ENCODE measurements around the gene GPRC5D. TPM values are rescaled to one million over a fixed set of nuclear protein-coding genes. Genes with fewer than 3 reads are reported as not detected.

GPRC5D gene
- total RNA-seq, 3 donors from 2014 or later, result not detected

DNA sequence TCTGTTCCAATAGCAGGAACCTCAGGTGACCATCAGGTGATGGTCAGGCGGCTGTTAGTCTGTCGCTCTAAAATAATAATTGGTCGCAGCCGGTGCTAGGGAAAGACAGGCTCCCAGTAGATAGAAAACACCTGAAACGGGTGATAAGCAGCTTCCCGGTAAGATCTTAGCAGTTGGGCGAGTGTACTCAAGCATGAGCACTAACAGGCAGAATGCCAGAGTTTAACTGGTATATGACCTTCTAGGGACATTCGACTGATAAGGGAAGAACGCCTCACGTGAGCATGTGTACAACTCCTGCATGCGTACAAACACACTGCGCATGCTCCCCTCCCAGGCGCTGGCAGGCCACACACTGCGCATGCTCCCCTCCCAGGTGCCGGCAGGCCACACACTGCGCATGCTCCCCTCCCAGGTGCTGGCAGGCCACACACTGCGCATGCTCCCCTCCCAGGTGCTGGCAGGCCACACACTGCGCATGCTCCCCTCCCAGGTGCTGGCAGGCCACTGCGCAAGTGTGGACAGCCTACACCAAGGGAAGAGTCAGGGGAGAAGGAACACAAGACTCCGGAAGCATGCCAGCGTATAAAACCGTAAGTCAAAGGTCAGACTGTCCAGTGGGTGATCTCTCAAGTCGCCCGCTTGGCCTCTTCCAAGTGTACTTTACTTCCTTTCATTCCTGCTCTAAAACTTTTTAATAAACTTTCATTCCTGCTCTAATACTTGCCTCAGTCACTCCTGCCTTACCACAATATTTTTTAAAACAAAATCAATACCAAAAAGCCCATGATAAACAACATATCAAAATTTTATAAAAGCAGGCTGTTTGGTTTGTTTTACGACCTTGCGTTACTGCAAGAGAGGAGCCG, 24.5 kb downstream of the GPRC5D start:
- Histone ChIP-seq H3K9me3 (no peaks in the 10 kb centered on the region), H3K4me3 (no peak overlapping the region), H3K36me3 (ENCODE audit: low read depth) (no peaks in the 10 kb centered on the region), H3K4me1 (ENCODE audit: low read depth) (no peaks in the 10 kb centered on the region)
- no peak for TF ChIP-seq CTCF (IDR thresholded peaks at IDR 0.05)
- intact Hi-C loops (cut with DNase I, micrococcal nuclease), result no loop called here
- ATAC-seq (peak; percentile 91), DNase-seq (peak; percentile 87 to 94 (median 93))

DNA sequence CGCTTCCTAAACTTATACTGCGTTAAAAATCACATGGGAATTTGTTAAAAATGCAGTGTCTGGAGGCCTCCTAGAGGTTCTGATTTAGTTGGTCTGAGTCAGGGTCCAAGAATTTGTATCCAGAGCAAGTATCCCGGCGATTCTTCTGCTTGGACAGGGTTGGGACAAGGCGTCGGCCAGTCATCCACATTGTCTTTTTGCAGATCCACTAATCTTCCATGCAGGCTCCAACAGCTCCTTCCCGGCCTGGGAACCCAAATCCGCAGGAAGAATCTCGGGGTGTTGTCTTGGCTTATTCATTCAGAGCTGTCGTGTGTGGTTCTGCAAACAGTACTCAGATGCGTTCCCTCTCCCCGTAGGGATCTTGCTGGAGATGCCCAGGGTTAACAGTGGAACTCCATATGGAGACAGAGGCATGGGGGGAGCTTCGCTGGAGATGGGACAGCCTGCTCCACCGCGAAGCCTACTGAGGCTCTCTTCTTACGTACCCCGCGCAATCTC, 25.3 kb downstream of the GPRC5D start:
- no peaks in the 10 kb centered on the region for H3K4me1 ChIP-seq (ENCODE audit: low read depth)
- no peaks in the 10 kb centered on the region for H3K9me3 ChIP-seq
- H3K4me3 ChIP-seq, result no peak overlapping the region
- DNase-seq, result no peak
- TF ChIP-seq CTCF (IDR thresholded peaks at IDR 0.05), result no peak
- ATAC-seq, result no peak
- intact Hi-C loops (cut with DNase I, micrococcal nuclease), result no loop called here
- no peaks in the 10 kb centered on the region for H3K36me3 ChIP-seq (ENCODE audit: low read depth)

DNA sequence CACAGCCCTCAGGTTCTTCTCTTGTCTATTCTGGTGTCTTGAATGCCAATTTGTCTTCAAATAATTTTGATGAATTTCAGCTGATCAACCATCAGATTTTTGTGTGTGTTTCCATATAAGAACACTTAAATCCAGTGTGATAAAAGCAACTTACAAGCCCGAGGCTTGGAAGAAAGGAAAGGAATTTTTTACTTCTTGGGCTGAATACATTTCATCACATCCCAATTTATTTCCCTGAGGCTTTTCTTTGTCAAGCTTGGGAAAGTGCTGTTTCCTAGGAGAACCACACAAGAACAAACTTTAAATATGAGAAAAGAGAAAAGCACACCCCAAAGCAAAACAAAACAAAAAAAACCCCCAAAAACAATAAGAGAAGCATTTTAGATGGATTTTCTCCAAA, 26.6 kb downstream of the GPRC5D start:
- DNase-seq (no peak), ATAC-seq (no peak)
- TF ChIP-seq CTCF (IDR thresholded peaks at IDR 0.05), result no peak
- H3K36me3 ChIP-seq (ENCODE audit: low read depth), result no peaks in the 10 kb centered on the region
- no peaks in the 10 kb centered on the region for H3K9me3 ChIP-seq
- intact Hi-C loops (cut with DNase I, micrococcal nuclease), result no loop called here
- H3K4me3 ChIP-seq, result no peak overlapping the region
- no peaks in the 10 kb centered on the region for H3K4me1 ChIP-seq (ENCODE audit: low read depth)

- ATAC-seq, result no peak
- no peaks in the 10 kb centered on the region for H3K4me1 ChIP-seq (ENCODE audit: low read depth)
- TF ChIP-seq CTCF (IDR thresholded peaks at IDR 0.05), result no peak
- no peak overlapping the region for H3K4me3 ChIP-seq
- H3K36me3 ChIP-seq (ENCODE audit: low read depth), result no peaks in the 10 kb centered on the region
- intact Hi-C loops (cut with DNase I, micrococcal nuclease), result no loop called here
- H3K9me3 ChIP-seq, result no peaks in the 10 kb centered on the region
- DNase-seq, result no peak
Measured at GRCh38 chr12:12924169-12924568, 27.8 kb downstream of the GPRC5D start.

GRCh38 chr12:12922978-12923377, 29.0 kb downstream of the GPRC5D start:
- Histone ChIP-seq H3K9me3 (no peaks in the 10 kb centered on the region), H3K4me3 (no peak overlapping the region), H3K4me1 (ENCODE audit: low read depth) (no peaks in the 10 kb centered on the region), H3K36me3 (ENCODE audit: low read depth) (no peaks in the 10 kb centered on the region)
- no peak for TF ChIP-seq CTCF (IDR thresholded peaks at IDR 0.05)
- DNase-seq (no peak), ATAC-seq (no peak)
- intact Hi-C loops (cut with DNase I, micrococcal nuclease), result no loop called here
